Uterus (tissue), 2 donors: ENCODE results near the gene CIITA.

Experiments used
- POLR2A ChIP-seq, 2 donors: fragments of 450-650 bp; IDR thresholded peaks; one replicate each; pipeline ENCODE4 v1.6.1; 2016; ENCODE audit warnings: antibody characterized with exemption in 2 of 2, mild to moderate bottlenecking in 1 of 2, moderate library complexity in 1 of 2
- TF ChIP-seq, protein P1 (sequence below), 4 experiments: fragments of 200-600 bp in 2 of 4; fragments of 450-650 bp in 2 of 4; sonication (generic) in 2 of 4; IDR thresholded peaks; one replicate each; pipeline ENCODE4 v1.5.1; 2016 to 2019; ENCODE audit warnings: antibody characterized with exemption in 4 of 4, mild to moderate bottlenecking in 2 of 4, moderate library complexity in 1 of 4

DNA sequence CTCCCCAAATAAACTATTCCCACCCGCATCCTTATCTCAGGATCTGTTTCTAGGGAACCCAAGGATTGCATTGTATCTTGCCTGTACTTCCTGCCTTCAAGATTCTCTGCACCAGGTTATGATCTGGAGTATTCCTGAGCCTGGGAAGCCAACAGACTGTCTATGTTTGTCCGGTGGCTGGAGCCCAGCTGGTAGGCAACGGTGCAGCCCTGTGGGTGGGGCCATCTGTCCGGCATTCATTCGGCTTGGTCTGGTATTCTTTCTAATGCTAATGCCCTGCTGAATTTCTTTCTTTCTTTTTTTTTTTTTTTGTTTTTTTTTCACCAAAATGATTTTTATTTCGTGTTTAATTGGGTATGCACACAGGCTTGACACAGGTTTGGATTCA lies 37.7 kb upstream of the CIITA start:
- TF ChIP-seq, protein P1, sequence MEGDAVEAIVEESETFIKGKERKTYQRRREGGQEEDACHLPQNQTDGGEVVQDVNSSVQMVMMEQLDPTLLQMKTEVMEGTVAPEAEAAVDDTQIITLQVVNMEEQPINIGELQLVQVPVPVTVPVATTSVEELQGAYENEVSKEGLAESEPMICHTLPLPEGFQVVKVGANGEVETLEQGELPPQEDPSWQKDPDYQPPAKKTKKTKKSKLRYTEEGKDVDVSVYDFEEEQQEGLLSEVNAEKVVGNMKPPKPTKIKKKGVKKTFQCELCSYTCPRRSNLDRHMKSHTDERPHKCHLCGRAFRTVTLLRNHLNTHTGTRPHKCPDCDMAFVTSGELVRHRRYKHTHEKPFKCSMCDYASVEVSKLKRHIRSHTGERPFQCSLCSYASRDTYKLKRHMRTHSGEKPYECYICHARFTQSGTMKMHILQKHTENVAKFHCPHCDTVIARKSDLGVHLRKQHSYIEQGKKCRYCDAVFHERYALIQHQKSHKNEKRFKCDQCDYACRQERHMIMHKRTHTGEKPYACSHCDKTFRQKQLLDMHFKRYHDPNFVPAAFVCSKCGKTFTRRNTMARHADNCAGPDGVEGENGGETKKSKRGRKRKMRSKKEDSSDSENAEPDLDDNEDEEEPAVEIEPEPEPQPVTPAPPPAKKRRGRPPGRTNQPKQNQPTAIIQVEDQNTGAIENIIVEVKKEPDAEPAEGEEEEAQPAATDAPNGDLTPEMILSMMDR (IDR thresholded peaks at IDR 0.05): no peak
- TF ChIP-seq POLR2A (IDR thresholded peaks at IDR 0.05): no peak
